PFSK-1 (cell line): Measurements from ENCODE around the gene UBA52.

Source experiments
- FOXP2 ChIP-seq: optimal IDR thresholded peaks from 2 replicates; pipeline ENCODE3; 2011; ENCODE audit warnings: borderline replicate concordance, control low read depth, inconsistent platforms; ENCODE audit not compliant: insufficient read depth; ENCODE audit errors: extremely low read length, extremely low read depth
- POLR2AphosphoS5 ChIP-seq: IDR thresholded peaks from 2 replicates; pipeline ENCODE4 v1.6.1; 2012; ENCODE audit warnings: low read depth, mild to moderate bottlenecking, control low read depth, low read length, moderate library complexity
- REST ChIP-seq, 2 experiments: IDR thresholded peaks; 2 replicates each; pipeline versions ENCODE4 v1.6.1 to v1.8.0; 2011 to 2012; ENCODE audit warnings: low read depth in 2 of 2, low read length in 2 of 2, control low read depth in 1 of 2, inconsistent platforms in 1 of 2, mild to moderate bottlenecking in 1 of 2, moderate library complexity in 1 of 2; ENCODE audit not compliant: insufficient read depth in 1 of 2
- SIN3A ChIP-seq: IDR thresholded peaks from 2 replicates; pipeline ENCODE4 v1.6.1; 2012; ENCODE audit warnings: mild to moderate bottlenecking, low read length, moderate library complexity, borderline replicate concordance; ENCODE audit not compliant: insufficient read depth
- TAF1 ChIP-seq: IDR thresholded peaks from 2 replicates; pipeline ENCODE4 v1.6.1; 2012; ENCODE audit warnings: low read length, control low read depth, borderline replicate concordance; ENCODE audit not compliant: insufficient read depth

GRCh38 chr19:18597809-18598660 lies 26.4 kb downstream of the UBA52 start:
- no peak for TF ChIP-seq POLR2AphosphoS5
- TF ChIP-seq TAF1 = no peak
- TF ChIP-seq SIN3A = no peak
- no peak for TF ChIP-seq REST (IDR thresholded peaks at IDR 0.05; ENCODE audit: insufficient read depth in 1 of 2, low read depth in 2 of 2, low read length in 2 of 2)
- no peak for TF ChIP-seq FOXP2
